IMR-90 (cell line): ENCODE results near the gene UBE3C. TPM values are rescaled to one million over a fixed set of nuclear protein-coding genes. Genes with fewer than 3 reads are reported as not detected.

ENCODE experiments used
- ATAC-seq: fragments of 200-7000 bp; cut with Tn5 transposase; 2 replicates; pipeline ENCODE4 v1.9.1; 2020; ENCODE audit warnings: low read depth, mild to moderate bottlenecking, moderate library complexity
- BruUV-seq: library from RNA; stranded (reverse); fragments of 400-500 nt; replicated peaks from 2 replicates; lab custom pipeline; 2021; lab: Mats Ljungman, UMichigan
- CTCF ChIA-PET: fragments of 300-600 bp; formaldehyde crosslinking; extraction: SDS; loops from one replicate; lab custom pipeline; 2021; ENCODE audit warnings: antibody characterized with exemption; lab: Yijun Ruan, JAX
- POLR2A ChIA-PET: fragments of 300-600 bp; sonication (Branson Sonifier 250); formaldehyde crosslinking; loops from one replicate; lab custom pipeline; 2022; ENCODE audit warnings: antibody characterized with exemption; ENCODE audit not compliant: unreplicated experiment; lab: Charles Lee
- DNase-seq: peaks from one replicate; pipeline ENCODE4 v3.0.0; 2013
- H2AFZ ChIP-seq: replicated peaks from 2 replicates; pipeline ENCODE3; 2013; ENCODE audit warnings: low read length, mild to moderate bottlenecking; ENCODE audit not compliant: poor library complexity
- H2AK5ac ChIP-seq: 2 replicates; pipeline ENCODE4 v1.6.1; 2013; ENCODE audit warnings: low read depth, low read length, inconsistent platforms
- H2AK9ac ChIP-seq: replicated peaks from 2 replicates; pipeline ENCODE3; 2013; ENCODE audit warnings: mild to moderate bottlenecking, low read depth, low read length, moderate library complexity; ENCODE audit not compliant: poor library complexity
- H2BK120ac ChIP-seq: 2 replicates; pipeline ENCODE4 v1.6.1; 2013; ENCODE audit warnings: low read depth, low read length, inconsistent platforms
- H2BK15ac ChIP-seq: 3 replicates; pipeline ENCODE4 v1.6.1; 2013; ENCODE audit warnings: low read depth, low read length, inconsistent platforms
- H2BK20ac ChIP-seq: 2 replicates; pipeline ENCODE4 v1.6.1; 2013; ENCODE audit warnings: low read depth, mild to moderate bottlenecking, inconsistent platforms, low read length, moderate library complexity
- H2BK5ac ChIP-seq: 2 replicates; pipeline ENCODE4 v1.6.1; 2013; ENCODE audit warnings: mild to moderate bottlenecking, low read depth, low read length, inconsistent platforms; ENCODE audit not compliant: poor library complexity, severe bottlenecking
- H3K14ac ChIP-seq: replicated peaks from 2 replicates; pipeline ENCODE4 v1.6.1; 2013; ENCODE audit warnings: low read depth, low read length, inconsistent platforms
- H3K18ac ChIP-seq: 2 replicates; pipeline ENCODE4 v1.6.1; 2013; ENCODE audit warnings: low read depth, low read length, control low read depth
- H3K23ac ChIP-seq: 2 replicates; pipeline ENCODE4 v1.6.1; 2013; ENCODE audit warnings: low read depth, low read length, inconsistent platforms
- H3K27ac ChIP-seq: 2 replicates; pipeline ENCODE4 v1.5.1; 2013; ENCODE audit warnings: mild to moderate bottlenecking, control low read depth, low read length; ENCODE audit not compliant: insufficient read depth
- H3K27me3 ChIP-seq: 2 replicates; pipeline ENCODE4 v1.6.1; 2013; ENCODE audit warnings: low read length; ENCODE audit not compliant: control insufficient read depth, insufficient read depth
- H3K36me3 ChIP-seq: 2 replicates; pipeline ENCODE4 v1.6.1; 2013; ENCODE audit warnings: low read length, mixed read lengths; ENCODE audit not compliant: control insufficient read depth, insufficient read depth
- H3K4ac ChIP-seq: 2 replicates; pipeline ENCODE4 v1.6.1; 2013; ENCODE audit warnings: low read depth, low read length, inconsistent platforms
- H3K4me1 ChIP-seq: 2 replicates; pipeline ENCODE4 v1.6.1; 2013; ENCODE audit warnings: low read length, mixed read lengths; ENCODE audit not compliant: control insufficient read depth, insufficient read depth
- H3K4me2 ChIP-seq: 2 replicates; pipeline ENCODE4 v1.6.1; 2013; ENCODE audit warnings: low read depth, mild to moderate bottlenecking, control low read depth, low read length, moderate library complexity
- H3K4me3 ChIP-seq: 2 replicates; pipeline ENCODE4 v1.5.1; 2013; ENCODE audit warnings: low read depth, mild to moderate bottlenecking, control low read depth, low read length, moderate library complexity; ENCODE audit not compliant: insufficient read depth
- H3K56ac ChIP-seq: 2 replicates; pipeline ENCODE4 v1.6.1; 2013; ENCODE audit warnings: low read length, inconsistent platforms; ENCODE audit not compliant: insufficient read depth; ENCODE audit errors: extremely low read depth
- H3K79me1 ChIP-seq, 2 experiments: 2 replicates each; pipeline ENCODE4 v1.6.1; 2013; ENCODE audit warnings: low read length in 2 of 2, inconsistent platforms in 1 of 2, low read depth in 1 of 2
- H3K9ac ChIP-seq: 2 replicates; pipeline ENCODE4 v1.6.1; 2013; ENCODE audit warnings: low read depth, low read length, control low read depth
- H3K9me1 ChIP-seq: 2 replicates; pipeline ENCODE4 v1.6.1; 2013; ENCODE audit warnings: low read length, inconsistent platforms; ENCODE audit not compliant: insufficient read depth
- H3K9me3 ChIP-seq: 2 replicates; pipeline ENCODE4 v1.6.1; 2013; ENCODE audit warnings: low read length; ENCODE audit not compliant: control insufficient read depth, insufficient read depth
- H4K20me1 ChIP-seq: 2 replicates; pipeline ENCODE4 v1.6.1; 2013; ENCODE audit warnings: low read length, inconsistent platforms; ENCODE audit not compliant: insufficient read depth
- H4K5ac ChIP-seq: 2 replicates; pipeline ENCODE4 v1.6.1; 2013; ENCODE audit warnings: mild to moderate bottlenecking, low read depth, low read length, control low read depth
- H4K8ac ChIP-seq, 2 experiments: 2 replicates each; pipeline ENCODE4 v1.6.1; 2013; ENCODE audit warnings: low read depth in 2 of 2, low read length in 2 of 2, control low read depth in 1 of 2, inconsistent platforms in 1 of 2
- H4K91ac ChIP-seq: 2 replicates; pipeline ENCODE4 v1.6.1; 2013; ENCODE audit warnings: low read depth, low read length, inconsistent platforms; ENCODE audit not compliant: insufficient read depth
- BHLHE40 ChIP-seq: fragments of 150-350 bp; IDR thresholded peaks from 2 replicates; pipeline ENCODE4 v1.6.1; 2016; ENCODE audit warnings: mild to moderate bottlenecking, low read depth, low read length
- ELK1 ChIP-seq: fragments of 150-350 bp; IDR thresholded peaks from 2 replicates; pipeline ENCODE4 v1.6.1; 2016; ENCODE audit warnings: low read depth, mild to moderate bottlenecking, low read length, moderate library complexity, borderline replicate concordance
- FOS ChIP-seq: fragments of 150-350 bp; IDR thresholded peaks from 2 replicates; pipeline ENCODE4 v1.6.1; 2016; ENCODE audit warnings: low read depth, low read length
- MAFK ChIP-seq: IDR thresholded peaks from 2 replicates; pipeline ENCODE4 v1.6.1; 2012; ENCODE audit warnings: low read depth, low read length, improper control_type of control experiment
- MAZ ChIP-seq: IDR thresholded peaks from 2 replicates; pipeline ENCODE4 v1.6.1; 2012; ENCODE audit warnings: low read depth, mild to moderate bottlenecking, low read length, improper control_type of control experiment, moderate library complexity, borderline replicate concordance
- RAD21 ChIP-seq: IDR thresholded peaks from 2 replicates; pipeline ENCODE4 v1.6.1; 2012; ENCODE audit warnings: low read length, improper control_type of control experiment
- RCOR1 ChIP-seq: IDR thresholded peaks from 2 replicates; pipeline ENCODE4 v1.6.1; 2012; ENCODE audit warnings: mild to moderate bottlenecking, low read length, improper control_type of control experiment; ENCODE audit not compliant: insufficient replicate concordance
- RFX5 ChIP-seq: IDR thresholded peaks from 2 replicates; pipeline ENCODE4 v1.8.0; 2012; ENCODE audit warnings: low read depth, mild to moderate bottlenecking, low read length, moderate library complexity
- SMC3 ChIP-seq: fragments of 150-350 bp; IDR thresholded peaks from 2 replicates; pipeline ENCODE4 v1.6.1; 2016; ENCODE audit warnings: low read depth, mild to moderate bottlenecking, antibody characterized with exemption, low read length, moderate library complexity
- USF2 ChIP-seq: fragments of 150-350 bp; IDR thresholded peaks from 2 replicates; pipeline ENCODE4 v1.6.1; 2017; ENCODE audit warnings: mild to moderate bottlenecking, antibody characterized with exemption, low read length, low read depth
- WGBS, 2 experiments: methylation state at CpG; one replicate each; pipeline versions ENCODE4 v1.1.5 to v1.1.7; 2013; ENCODE audit warnings: missing lambda C conversion rate in 2 of 2; ENCODE audit not compliant: insufficient read length in 1 of 2; ENCODE audit errors: extremely low coverage in 2 of 2; 5-methylcytosine and 5-hydroxymethylcytosine counted together
- dilution Hi-C: fragments of 300-500 bp; cut with HindIII; formaldehyde crosslinking; loops from one replicate; pipeline ENCODE4 v1.14.3; 2018; ENCODE audit warnings: low sequenced_read_pairs; ENCODE audit not compliant: unreplicated experiment
- in situ Hi-C: fragments of 300-500 bp; cut with MboI; formaldehyde crosslinking; loops from 3 replicates; pipeline ENCODE4 v1.14.3; 2019; ENCODE audit warnings: low sequenced_read_pairs, inconsistent platforms, mixed read lengths
- intact Hi-C: fragments of 100-400 bp; cut with micrococcal nuclease; formaldehyde crosslinking; loops from 2 replicates; pipeline ENCODE4 v1.10.0; 2022
- polyA plus RNA-seq, 3 experiments: library from polyadenylated mRNA; depleted of rRNA; stranded (reverse); fragments of >200 nt; gene quantifications; 2 replicates each; pipeline ENCODE4 v1.2.3, GENCODE V29; 2012; ENCODE audit warnings: low replicate concordance in 1 of 3
- total RNA-seq: library from RNA; depleted of rRNA; stranded (reverse); fragments of >200 nt; gene quantifications from 2 replicates; pipeline ENCODE4 v1.2.3, GENCODE V29; 2012

UBE3C gene
- total and polyA plus RNA-seq, 2 of the 4 experiments (the other 2 are of a cell fraction): 43.0 to 60.6 TPM

GRCh38 chr7:157192861-157193260, 54.1 kb downstream of the UBE3C start:
- CTCF ChIA-PET: no interaction called here

More at GRCh38 chr7:157192861-157193260, 54.1 kb downstream of the UBE3C start:
- Histone ChIP-seq H3K4me1 (no peaks in the 10 kb centered on the region), H2BK5ac (no peak overlapping the region), H2AK9ac (no peak overlapping the region), H4K20me1 (no peaks in the 10 kb centered on the region), H3K9ac (no peak overlapping the region), H3K23ac (no peak overlapping the region), H3K18ac (no peak overlapping the region), H4K8ac (no peak overlapping the region), H3K27me3 (no peaks in the 10 kb centered on the region), H3K36me3 (peaks cover 29% of the 10 kb centered on the region), H4K91ac (no peak overlapping the region), H3K56ac (no peak overlapping the region), H3K4me2 (no peak overlapping the region), H2BK20ac (no peak overlapping the region), H2AFZ (no peak overlapping the region), H3K27ac (no peak overlapping the region), H3K79me1 (peaks cover 26 to 29% of the 10 kb centered on the region in 2 experiments), H3K4ac (no peak overlapping the region), H2BK120ac (no peak overlapping the region), H4K5ac (no peak overlapping the region), H3K9me1 (no peaks in the 10 kb centered on the region; the same call in 1 of the 2 replicates), H2AK5ac (no peak overlapping the region), H2BK15ac (no peak overlapping the region), H3K9me3 (no peaks in the 10 kb centered on the region), H3K4me3 (no peak overlapping the region), H3K14ac (no peak overlapping the region)
- no peak for DNase-seq
- in situ Hi-C loops (no loop called here), intact Hi-C loops (no loop called here), dilution Hi-C loops (no loop called here)
- ATAC-seq: no peak
- no TSS peak for BruUV-seq
- WGBS, 2 experiments: no CpG with 5 or more reads among the region's 3 CpGs
- POLR2A ChIA-PET: no interaction called here
- no peak for TF ChIP-seq MAZ
- no peak for TF ChIP-seq RFX5
- TF ChIP-seq RAD21: no peak
- no peak for TF ChIP-seq FOS
- TF ChIP-seq BHLHE40: no peak
- TF ChIP-seq RCOR1: no peak
- no peak for TF ChIP-seq USF2
- TF ChIP-seq MAFK: no peak
- no peak for TF ChIP-seq ELK1
- TF ChIP-seq SMC3: no peak
